Heart left ventricle (tissue), 16 donors: ENCODE measurements around the gene PXYLP1. TPM values are rescaled to one million over a fixed set of nuclear protein-coding genes. Genes with fewer than 3 reads are reported as not detected.

Experiments
- ATAC-seq, 4 donors: fragments of 200-7000 bp; cut with Tn5 transposase; one replicate each; pipeline ENCODE4 v1.9.1; 2020 to 2022; ENCODE audit warnings: moderate library complexity in 4 of 4, mild to moderate bottlenecking in 3 of 4, moderate number of reproducible peaks in 1 of 4
- DNase-seq, 5 donors: peaks; one replicate each; pipeline ENCODE4 v3.0.0-alpha.2; 2020
- H3K27ac ChIP-seq, 12 donors: fragments of 200-600 bp; sonication (generic) in 4 of 12; one replicate each; pipeline versions ENCODE4 v1.5.0 to v1.8.0; 2016 to 2022; ENCODE audit warnings: mild to moderate bottlenecking in 2 of 12
- H3K27me3 ChIP-seq, 9 donors: fragments of 200-600 bp; sonication (generic) in 2 of 9; one replicate each; pipeline versions ENCODE4 v1.5.1 to v1.8.0; 2016 to 2022; ENCODE audit warnings: mild to moderate bottlenecking in 3 of 9
- H3K36me3 ChIP-seq, 9 donors: fragments of 200-600 bp; sonication (generic) in 2 of 9; one replicate each; pipeline versions ENCODE4 v1.5.0 to v1.8.0; 2018 to 2022; ENCODE audit warnings: mild to moderate bottlenecking in 2 of 9
- H3K4me1 ChIP-seq, 12 donors: fragments of 200-600 bp; sonication (generic) in 4 of 12; one replicate each; pipeline versions ENCODE4 v1.5.0 to v1.8.0; 2016 to 2022; ENCODE audit warnings: mild to moderate bottlenecking in 3 of 12
- H3K4me3 ChIP-seq, 12 donors: fragments of 200-600 bp; sonication (generic) in 4 of 12; one replicate each; pipeline versions ENCODE4 v1.5.0 to v1.8.0; 2017 to 2022; ENCODE audit warnings: mild to moderate bottlenecking in 9 of 12, moderate library complexity in 4 of 12
- H3K9me3 ChIP-seq, 12 donors: fragments of 200-600 bp; sonication (generic) in 4 of 12; one replicate each; pipeline versions ENCODE4 v1.5.0 to v1.8.0; 2016 to 2022; ENCODE audit warnings: mild to moderate bottlenecking in 1 of 12
- POLR2A ChIP-seq, 2 donors: fragments of 450-650 bp; IDR thresholded peaks; one replicate each; pipeline ENCODE4 v1.6.1; 2017; ENCODE audit warnings: antibody characterized with exemption in 2 of 2, mild to moderate bottlenecking in 2 of 2, moderate library complexity in 2 of 2
- WGBS, 4 donors: extraction: QIAGEN DNeasy Blood & Tissue Kit in 2 of 4; methylation state at CpG; one replicate each; pipeline versions ENCODE4 v1.1.5 to v1.1.7; 2013 to 2018; 5-methylcytosine and 5-hydroxymethylcytosine counted together
- intact Hi-C, 10 donors: fragments of 100-400 bp; cut with DNase I; formaldehyde crosslinking; loops; one replicate each; pipeline versions ENCODE4 v1.11.1 to v1.14.2; 2022
- polyA plus RNA-seq, 2 donors: library from polyadenylated mRNA; stranded (reverse); fragments of 200-250 nt; gene quantifications; one replicate each; pipeline ENCODE4 v1.2.3, GENCODE V29; 2013
- total RNA-seq, 9 donors: library from RNA; depleted of rRNA in 2 of 9; stranded (reverse); fragments of >200 nt in 2 of 9; fragmentation: NEBNext Ultra II Directional in 3 of 9; extraction: Animal tissue kit (Norgen Biotek cat#: 25700) in 3 of 9; gene quantifications; one replicate each; pipeline versions ENCODE4 v1.1.0 to v1.2.4, GENCODE V29; 2016 to 2023
- TF ChIP-seq, protein P1 (sequence below), 12 donors: fragments of 200-600 bp; sonication (generic) in 4 of 12; IDR thresholded peaks; one replicate each; pipeline versions ENCODE4 v1.5.0 to v1.8.0; 2018 to 2022; ENCODE audit warnings: antibody characterized with exemption in 12 of 12, mild to moderate bottlenecking in 5 of 12
- donor health status: ischemic (EF 13 %, LVEDD 7.1; RV severe dilation, severe dysfunction).
- donor health status: healthy with polysubstance abuse.
- donor health status: DM: no; HTN: yes; CAD: no.
- donor health status: DM: no; HTN: no; CAD: no.
- donor health status: ischemic (EF 25% LVEDD 6.9; RV normal size, moderate dysfunction).
- donor health status: ischemic (EF 25% LVEDD 5.7; RV mildly dilated, moderate dysfunction).
- donor health status: healthy.
- donor health status: DM: yes; HTN: yes; CAD: no.
- donor health status: ischemic (EF 35%, LVEDD 5.7; RV mildly dilated, moderate dysfunction).
- donor health status: nonischemic (EF 11% LVEDD 7.7; RV severe dilation, severe dysfunction).
- donor health status: DM: yes; HTN: yes; CAD: no.
- donor health status: PGD.
- donor health status: ischemic (EF 29% LVEDD 5.4; RV normal size, mild dysfunction).
- donor health status: nonischemic (EF 23%, LVEDD 6.1; RV moderate dilation, normal function).

Gene PXYLP1
- total and polyA plus RNA-seq, 11 donors, result 7.3 to 30.6 (median 21.2) TPM

DNA sequence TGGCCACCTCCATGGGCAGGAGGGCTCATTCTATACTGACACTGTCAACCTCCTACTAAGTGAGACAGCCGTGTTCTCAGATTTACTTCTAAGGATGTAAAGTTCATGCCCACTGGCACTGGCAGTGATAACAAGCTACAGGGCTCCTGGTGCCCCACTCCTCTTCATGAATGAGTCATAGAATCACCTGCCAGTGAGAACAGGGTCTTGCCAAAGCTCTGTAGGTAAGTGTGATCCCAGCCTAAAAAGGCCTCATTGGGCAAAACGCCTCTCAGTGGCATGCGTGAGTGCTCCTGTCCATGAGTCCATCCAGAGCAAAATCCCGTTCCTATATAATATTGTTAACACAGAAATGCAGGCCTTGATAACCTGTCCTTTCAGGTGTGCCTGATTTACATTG is 17.4 kb downstream of the PXYLP1 start:
- 70 to 79% (median 73%) methylated on average over 4 of the region's 4 CpGs for WGBS, 4 donors
- no peaks in the 10 kb centered on the region for H3K9me3 ChIP-seq
- DNase-seq (no peak), ATAC-seq (no peak)
- no peaks in the 10 kb centered on the region for H3K36me3 ChIP-seq
- H3K4me1 ChIP-seq, result peaks cover 0 to 43% (median 6%) of the 10 kb centered on the region in 12 donors
- H3K4me3 ChIP-seq, result no peak overlapping the region
- no peaks in the 10 kb centered on the region for H3K27me3 ChIP-seq
- peak overlapping the region in 1 of 12 donors; percentile 1 for H3K27ac ChIP-seq
- no peak for TF ChIP-seq POLR2A (IDR thresholded peaks at IDR 0.05)
- TF ChIP-seq, protein P1, sequence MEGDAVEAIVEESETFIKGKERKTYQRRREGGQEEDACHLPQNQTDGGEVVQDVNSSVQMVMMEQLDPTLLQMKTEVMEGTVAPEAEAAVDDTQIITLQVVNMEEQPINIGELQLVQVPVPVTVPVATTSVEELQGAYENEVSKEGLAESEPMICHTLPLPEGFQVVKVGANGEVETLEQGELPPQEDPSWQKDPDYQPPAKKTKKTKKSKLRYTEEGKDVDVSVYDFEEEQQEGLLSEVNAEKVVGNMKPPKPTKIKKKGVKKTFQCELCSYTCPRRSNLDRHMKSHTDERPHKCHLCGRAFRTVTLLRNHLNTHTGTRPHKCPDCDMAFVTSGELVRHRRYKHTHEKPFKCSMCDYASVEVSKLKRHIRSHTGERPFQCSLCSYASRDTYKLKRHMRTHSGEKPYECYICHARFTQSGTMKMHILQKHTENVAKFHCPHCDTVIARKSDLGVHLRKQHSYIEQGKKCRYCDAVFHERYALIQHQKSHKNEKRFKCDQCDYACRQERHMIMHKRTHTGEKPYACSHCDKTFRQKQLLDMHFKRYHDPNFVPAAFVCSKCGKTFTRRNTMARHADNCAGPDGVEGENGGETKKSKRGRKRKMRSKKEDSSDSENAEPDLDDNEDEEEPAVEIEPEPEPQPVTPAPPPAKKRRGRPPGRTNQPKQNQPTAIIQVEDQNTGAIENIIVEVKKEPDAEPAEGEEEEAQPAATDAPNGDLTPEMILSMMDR (IDR thresholded peaks at IDR 0.05), result no peak
- intact Hi-C loops, result no loop called here

DNA sequence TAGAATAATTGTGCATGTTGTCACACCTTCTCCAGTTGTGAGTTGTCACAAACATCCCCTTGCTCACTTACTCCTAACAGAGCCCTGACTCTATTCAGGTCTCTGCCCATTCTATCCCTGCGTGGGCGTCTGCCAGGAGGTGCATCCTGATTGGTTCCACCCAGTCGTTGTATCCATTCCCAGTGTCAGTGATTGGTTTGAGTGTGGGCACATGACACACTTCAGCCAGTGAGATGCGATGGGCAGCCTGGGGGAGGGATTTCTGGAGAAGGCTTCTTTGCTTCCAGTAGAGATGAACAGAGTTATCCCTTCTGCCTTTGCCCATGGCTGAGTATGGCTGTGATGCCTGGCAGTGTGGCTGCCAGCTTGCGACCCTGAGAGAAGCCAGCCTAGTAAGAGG is 18.7 kb downstream of the PXYLP1 start:
- WGBS, 4 donors, result 81 to 90% (median 89%) methylated on average over 5 of the region's 5 CpGs
- ATAC-seq, result peak in 2 of 4 donors; percentile 11 to 32
- intact Hi-C loops, result no loop called here

DNA sequence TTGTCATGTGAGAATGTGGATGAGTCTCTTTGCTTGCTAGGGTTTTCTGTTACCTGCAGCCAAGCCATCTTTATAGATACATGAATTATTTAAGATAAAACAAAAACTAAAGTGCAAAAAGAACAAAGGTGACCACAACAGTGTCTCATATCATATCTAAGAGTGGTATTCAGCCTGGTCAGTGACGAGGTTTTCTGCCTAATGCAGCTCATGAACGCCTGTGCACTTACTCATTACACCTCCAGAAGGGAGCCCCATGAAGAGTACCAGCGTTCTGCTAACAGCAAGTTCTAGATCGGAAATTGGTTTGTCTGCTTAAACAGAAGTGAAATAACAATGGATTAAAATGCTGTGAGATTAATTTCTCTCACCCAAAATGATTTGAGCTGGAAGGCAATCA is 19.2 kb downstream of the PXYLP1 start:
- Histone ChIP-seq H3K27me3 (no peaks in the 10 kb centered on the region), H3K4me3 (no peak overlapping the region), H3K27ac (no peak overlapping the region), H3K4me1 (peaks cover 0 to 50% (median 10%) of the 10 kb centered on the region in 12 donors), H3K36me3 (no peaks in the 10 kb centered on the region), H3K9me3 (no peaks in the 10 kb centered on the region)
- no peak for TF ChIP-seq POLR2A (IDR thresholded peaks at IDR 0.05)
- TF ChIP-seq, protein P1 (IDR thresholded peaks at IDR 0.05), result no peak
- intact Hi-C loops, result no loop called here
- DNase-seq (no peak), ATAC-seq (no peak)
- 86 to 93% (median 90%) methylated on average over 4 of the region's 4 CpGs for WGBS, 4 donors

More for the DNA sequence above, 18.7 kb downstream of the PXYLP1 start:
- Histone ChIP-seq H3K27me3 (no peaks in the 10 kb centered on the region), H3K4me1 (peaks cover 0 to 49% (median 10%) of the 10 kb centered on the region in 12 donors), H3K36me3 (no peaks in the 10 kb centered on the region), H3K27ac (no peak overlapping the region), H3K9me3 (no peaks in the 10 kb centered on the region), H3K4me3 (no peak overlapping the region)
- no peak for DNase-seq
- TF ChIP-seq, protein P1 (IDR thresholded peaks at IDR 0.05), result no peak
- TF ChIP-seq POLR2A (IDR thresholded peaks at IDR 0.05), result no peak

DNA sequence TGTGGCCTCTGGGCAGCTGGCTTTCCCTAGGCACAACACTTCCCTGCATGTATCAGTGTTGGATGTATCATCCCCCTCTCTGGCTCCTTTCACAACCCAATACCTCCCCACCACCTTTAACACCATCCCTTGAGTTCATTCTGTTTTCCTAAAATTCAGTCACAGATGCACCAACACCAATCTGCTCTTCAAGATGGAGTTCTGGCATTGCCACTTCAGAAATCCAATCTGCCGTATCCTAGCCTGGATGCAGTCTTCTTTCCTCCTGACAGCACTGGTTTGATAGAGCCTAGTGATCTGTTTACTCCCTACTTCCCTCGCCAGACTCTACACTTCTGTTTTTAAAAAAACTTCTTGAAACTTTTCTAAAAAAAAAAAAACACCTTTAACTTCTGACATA is 21.7 kb downstream of the PXYLP1 start:
- no peaks in the 10 kb centered on the region for H3K9me3 ChIP-seq
- DNase-seq, result no peak
- intact Hi-C loops, result no loop called here
- no peak overlapping the region for H3K4me3 ChIP-seq
- H3K4me1 ChIP-seq, result peaks cover 0 to 42% (median 9%) of the 10 kb centered on the region in 12 donors
- H3K27me3 ChIP-seq, result no peaks in the 10 kb centered on the region
- no peak for TF ChIP-seq POLR2A (IDR thresholded peaks at IDR 0.05)
- TF ChIP-seq, protein P1 (IDR thresholded peaks at IDR 0.05), result no peak
- no peak overlapping the region for H3K27ac ChIP-seq
- no peak for ATAC-seq
- 78 to 90% (median 86%) methylated on average over 2 of the region's 2 CpGs for WGBS, 4 donors
- no peaks in the 10 kb centered on the region for H3K36me3 ChIP-seq
